Endothelial cell of hepatic sinusoid (primary cell): ENCODE measurements around the gene THEMIS2.

Experiments
- in situ Hi-C: cut with HindIII; loops from 2 replicates; pipeline ENCODE4 v1.10.0; 2017; ENCODE audit warnings: low sequenced_read_pairs

Gene THEMIS2

GRCh38 chr1:27884006-27884954 lies 11.9 kb downstream of the THEMIS2 start:
- in situ Hi-C loops, result no loop called here

GRCh38 chr1:27885114-27885528 lies 12.8 kb downstream of the THEMIS2 start:
- in situ Hi-C loops, result no loop called here

GRCh38 chr1:27885621-27886352 lies 13.4 kb downstream of the THEMIS2 start:
- in situ Hi-C loops, result no loop called here

- in situ Hi-C loops, result no loop called here
These were observed 14.0 kb downstream of the THEMIS2 start for GRCh38 chr1:27886353-27886679.

GRCh38 chr1:27886744-27887143 lies 14.4 kb downstream of the THEMIS2 start:
- in situ Hi-C loops, result no loop called here

- in situ Hi-C loops, result no loop called here
These were observed 15.1 kb downstream of the THEMIS2 start for GRCh38 chr1:27887215-27888021.

- in situ Hi-C loops, result no loop called here
These were observed 17.2 kb downstream of the THEMIS2 start for GRCh38 chr1:27889506-27889905.

- in situ Hi-C loops, result no loop called here
These were observed 19.0 kb downstream of the THEMIS2 start for GRCh38 chr1:27891196-27891889.

- in situ Hi-C loops, result no loop called here
These were observed 22.2 kb downstream of the THEMIS2 start for GRCh38 chr1:27894521-27894920.

- in situ Hi-C loops, result no loop called here
These were observed 34.4 kb downstream of the THEMIS2 start for GRCh38 chr1:27906759-27907158.

GRCh38 chr1:27912429-27912828 lies 40.1 kb downstream of the THEMIS2 start:
- in situ Hi-C loops, result no loop called here

- in situ Hi-C loops, result no loop called here
These were observed 42.8 kb downstream of the THEMIS2 start for GRCh38 chr1:27915082-27915575.

- in situ Hi-C loops, result no loop called here
These were observed 49.9 kb downstream of the THEMIS2 start for GRCh38 chr1:27922272-27922671.

- in situ Hi-C loops, result no loop called here
These were observed 56.0 kb downstream of the THEMIS2 start for GRCh38 chr1:27928216-27928954.

GRCh38 chr1:27931184-27931583 lies 58.8 kb downstream of the THEMIS2 start:
- in situ Hi-C loops, result no loop called here

GRCh38 chr1:27931759-27932158 lies 59.4 kb downstream of the THEMIS2 start:
- in situ Hi-C loops, result no loop called here

GRCh38 chr1:27934818-27935549 lies 62.6 kb downstream of the THEMIS2 start, which contains the start of gene SMPDL3B:
Gene SMPDL3B (plus strand): TSS chr1:27935000. CDS start chr1:27935184, 184 bp downstream.
- in situ Hi-C loops, result no loop called here

GRCh38 chr1:27935721-27936120 lies 63.4 kb downstream of the THEMIS2 start:
- in situ Hi-C loops, result no loop called here
